Fibroblast of skin of abdomen (primary cell): Measurements from ENCODE around the gene METAP2.

Experiments used
- DNase-seq: peaks from one replicate; pipeline ENCODE4 v3.0.0-alpha.2; 2013

Gene METAP2

DNA sequence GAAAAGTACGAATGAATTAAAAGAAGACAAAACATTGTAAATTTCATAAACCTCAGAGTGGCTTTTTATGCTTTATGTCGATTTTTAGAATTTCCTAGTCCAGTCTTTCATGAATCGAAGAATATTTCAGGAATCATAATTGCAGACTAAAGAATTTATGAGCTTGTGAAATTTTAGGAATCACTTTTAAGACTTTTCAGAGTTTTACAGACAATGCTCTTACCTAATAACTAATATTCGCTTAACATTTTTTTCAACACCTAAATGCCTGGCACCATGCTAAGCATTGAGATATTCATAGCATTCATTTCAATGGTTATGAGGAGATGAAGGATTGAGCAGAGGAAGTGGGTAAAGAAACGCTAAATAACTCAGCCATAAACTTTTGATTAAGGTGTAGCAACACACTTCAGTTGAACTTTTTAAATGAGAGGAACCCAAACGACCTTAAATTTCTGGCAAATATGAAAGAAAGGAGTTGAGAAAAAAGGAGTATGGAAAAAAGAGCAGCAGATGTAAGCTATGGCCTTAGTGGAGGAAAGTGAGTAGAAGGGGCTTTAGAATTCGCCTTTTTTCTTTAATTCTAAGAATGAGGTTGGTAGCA lies 78.1 kb downstream of the METAP2 start:
- no peak for DNase-seq

DNA sequence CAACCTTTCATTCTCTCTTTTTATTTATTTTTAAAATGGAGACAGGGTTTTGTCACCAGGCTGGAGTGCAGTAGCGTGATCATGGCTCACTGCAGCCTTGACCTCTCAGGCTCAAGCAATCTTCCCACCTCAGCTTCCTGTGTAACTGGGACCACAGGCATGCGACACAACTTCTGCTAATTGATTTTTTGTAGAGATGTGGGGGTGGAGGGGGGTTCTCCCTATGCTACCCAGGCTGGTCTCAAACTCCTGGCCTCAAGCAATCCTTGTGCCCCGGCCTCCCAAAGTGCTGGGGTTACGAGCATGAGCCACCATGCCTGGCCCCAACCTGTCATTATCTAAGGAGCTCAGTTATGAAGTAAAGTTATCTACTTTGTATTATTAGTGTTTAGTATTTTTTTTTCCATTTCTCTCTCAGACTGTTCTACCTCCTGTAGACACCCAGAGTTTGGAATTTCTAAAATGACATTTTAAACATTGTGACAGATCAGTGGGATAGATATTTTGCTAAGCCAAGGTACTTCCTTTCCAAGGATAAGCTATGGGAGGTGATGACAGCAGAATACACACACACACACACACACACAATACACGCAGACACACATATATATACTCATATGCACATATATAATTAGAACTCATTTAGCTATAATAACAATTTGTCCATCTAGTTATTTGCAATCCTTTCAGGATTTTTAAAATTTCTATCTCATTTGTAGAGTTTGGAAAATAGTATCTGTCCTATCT lies 79.4 kb downstream of the METAP2 start:
- DNase-seq = no peak

DNA sequence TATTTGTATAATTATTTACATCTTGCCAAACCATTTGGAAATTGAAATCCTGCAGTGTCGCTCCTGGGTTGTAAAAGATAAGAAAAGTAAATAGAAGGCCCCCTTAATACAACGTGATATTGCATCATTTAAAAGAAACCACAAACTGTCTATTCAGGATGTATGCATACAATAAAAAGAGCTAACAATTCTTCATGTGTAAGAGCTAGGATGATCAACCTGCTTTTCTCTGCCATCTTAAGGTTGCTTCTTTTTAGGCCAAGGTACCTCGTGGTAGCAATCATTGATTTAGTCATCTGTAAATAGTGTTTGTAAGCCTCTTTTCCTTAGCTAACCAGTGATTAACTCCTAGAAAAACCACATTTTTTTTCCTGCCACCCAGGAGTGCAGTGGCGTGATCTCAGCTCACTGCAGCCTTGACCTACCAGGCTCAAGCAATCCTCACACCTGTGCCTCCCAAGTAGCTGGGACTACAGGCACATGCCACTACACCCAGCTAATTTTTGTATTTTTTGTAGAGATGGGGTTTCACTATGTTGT lies 80.7 kb downstream of the METAP2 start:
- no peak for DNase-seq

DNA sequence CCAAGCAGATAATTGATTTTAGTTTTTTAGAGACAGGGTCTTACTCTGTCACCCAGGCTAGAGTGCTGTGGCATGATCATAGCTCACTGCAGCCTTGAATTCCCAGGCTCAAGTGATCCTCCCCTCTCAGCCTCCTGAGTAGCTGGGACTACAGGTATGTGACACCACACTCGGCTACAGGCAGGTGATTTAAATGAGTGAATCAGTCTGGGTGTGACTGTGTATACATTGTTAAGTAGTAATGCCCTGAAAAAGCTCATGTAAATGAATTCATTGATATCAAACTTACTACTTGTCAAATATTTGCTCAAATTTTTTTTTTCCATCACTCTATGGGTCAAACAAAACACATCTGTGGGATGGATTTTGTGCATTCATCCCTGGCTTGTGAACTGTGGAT lies 83.7 kb downstream of the METAP2 start:
- no peak for DNase-seq
